AG08395 (cell line): ENCODE data around the gene ALG14.
"Not testable (repeated sequence)": the region's sequence is repeated elsewhere in the genome, so short reads cannot be mapped to it uniquely, and the experiment has no call there.

Experiments
- DNase-seq: peaks from one replicate; pipeline ENCODE4 v3.0.0; 2012; ENCODE audit warnings: mixed read lengths, low spot score

ALG14 gene

GRCh38 chr1:95006681-95007080, 66.1 kb downstream of the ALG14 start:
- DNase-seq = no peak

GRCh38 chr1:95005584-95005983, 67.2 kb downstream of the ALG14 start:
- DNase-seq = no peak

- DNase-seq = no peak
Observed at GRCh38 chr1:95004013-95004412, 68.7 kb downstream of the ALG14 start.

GRCh38 chr1:95003433-95003738, 69.4 kb downstream of the ALG14 start:
- no peak for DNase-seq

GRCh38 chr1:95002540-95003432, 70.0 kb downstream of the ALG14 start:
- peak; percentile 33 for DNase-seq

- DNase-seq = no peak
Observed at GRCh38 chr1:95002164-95002539, 70.6 kb downstream of the ALG14 start.

GRCh38 chr1:94999456-95000131, 73.2 kb downstream of the ALG14 start:
- no peak for DNase-seq

- DNase-seq = no peak
Observed at GRCh38 chr1:94998748-94999147, 74.0 kb downstream of the ALG14 start.

GRCh38 chr1:94998114-94998513, 74.6 kb downstream of the ALG14 start:
- DNase-seq = no peak

- DNase-seq = not testable (repeated sequence)
Observed at GRCh38 chr1:94995536-94995935, 77.2 kb downstream of the ALG14 start.

GRCh38 chr1:94994805-94995204, 77.9 kb downstream of the ALG14 start:
- no peak for DNase-seq

- DNase-seq = no peak
Observed at GRCh38 chr1:94993931-94994645, 78.7 kb downstream of the ALG14 start.

- no peak for DNase-seq
Observed at GRCh38 chr1:94992863-94993563, 79.7 kb downstream of the ALG14 start.

GRCh38 chr1:94992161-94992560, 80.6 kb downstream of the ALG14 start:
- DNase-seq = no peak

- DNase-seq = no peak
Observed at GRCh38 chr1:94989911-94990473, 82.8 kb downstream of the ALG14 start.

- DNase-seq = no peak
Observed at GRCh38 chr1:94989398-94989797, 83.4 kb downstream of the ALG14 start.

GRCh38 chr1:94988356-94988755, 84.4 kb downstream of the ALG14 start:
- DNase-seq = no peak

GRCh38 chr1:94986783-94987182, 86.0 kb downstream of the ALG14 start:
- peak; percentile 41 for DNase-seq

- peak; percentile 57 for DNase-seq
Observed at GRCh38 chr1:94983171-94983739, 89.5 kb downstream of the ALG14 start.

GRCh38 chr1:94982398-94982797, 90.4 kb downstream of the ALG14 start:
- DNase-seq = no peak

- no peak for DNase-seq
Observed at GRCh38 chr1:94981575-94981973, 91.2 kb downstream of the ALG14 start.
